ENCODE measurements around the gene TMED9. TPM values are rescaled to one million over a fixed set of nuclear protein-coding genes. Genes with fewer than 3 reads are reported as not detected.

Gene TMED9
- 100 to 1,000 TPM in 1 of 3 donors, 10 to 100 TPM in 2; 91.2 to 114 (median 94.4) TPM for total RNA-seq
- 47.0 TPM for total RNA-seq (2013)

DNA sequence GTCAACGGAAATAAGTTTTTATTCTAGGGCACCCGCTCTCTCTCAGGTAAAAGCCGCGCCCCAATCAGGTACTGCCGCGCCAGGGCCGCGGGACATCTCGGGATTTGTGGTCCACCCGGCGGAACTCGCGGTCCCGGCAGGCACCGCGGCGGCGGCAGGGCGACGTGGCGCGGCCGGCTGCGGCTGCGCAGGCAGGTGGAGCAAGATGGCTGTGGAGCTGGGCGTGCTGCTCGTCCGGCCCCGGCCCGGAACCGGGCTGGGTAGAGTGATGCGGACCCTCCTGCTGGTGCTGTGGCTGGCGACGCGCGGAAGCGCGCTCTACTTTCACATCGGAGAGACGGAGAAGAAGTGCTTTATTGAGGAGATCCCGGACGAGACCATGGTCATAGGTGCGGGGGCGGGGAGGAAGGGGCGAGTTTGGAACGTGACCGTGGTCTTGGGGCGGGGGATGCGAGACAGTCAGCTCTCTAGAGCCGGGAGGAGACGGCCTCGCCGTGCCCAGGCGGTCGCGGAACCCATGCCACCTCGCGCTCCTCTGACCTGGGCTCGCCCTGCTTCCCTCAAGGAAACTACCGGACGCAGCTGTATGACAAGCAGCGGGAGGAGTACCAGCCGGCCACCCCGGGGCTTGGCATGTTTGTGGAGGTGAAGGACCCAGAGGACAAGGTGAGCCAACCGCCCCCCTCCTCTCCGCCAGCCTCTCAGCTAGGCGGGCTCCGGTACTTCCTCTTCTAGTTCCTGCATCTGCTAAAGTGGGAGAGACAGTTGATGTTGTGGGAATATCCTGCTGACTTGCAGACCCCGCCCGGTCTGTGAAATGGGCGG, at the start of gene TMED9:
TSS of gene TMED9 (plus strand) at position 194 of the 825 bp plus-strand sequence. CDS start at position 206, 12 bp downstream.
- peak within 1 kb of the TSS; percentile 89 to 90 for H3K27ac Mint-ChIP-seq
- ATAC-seq (peak; percentile 97 to 99 (median 98)), DNase-seq (peak; percentile 82 to 92)
- peak within 1 kb of the TSS; percentile 70 for H3K27ac ChIP-seq (ENCODE audit: low read length)
- peak within 1 kb of the TSS; percentile 90 for H3K4me3 ChIP-seq (ENCODE audit: low read length)
- peaks cover 19% of the 10 kb centered on the region for H3K4me1 ChIP-seq (ENCODE audit: control insufficient read depth, insufficient read depth, low read length)
- peaks cover 24 to 31% of the 10 kb centered on the region in 2 donors for H3K4me1 Mint-ChIP-seq
- peaks cover 5% of the 10 kb centered on the region for H3K36me3 Mint-ChIP-seq
- H3K27me3 Mint-ChIP-seq (ENCODE audit: low read depth in 2 of 2) = peaks cover 6 to 11% of the 10 kb centered on the region in 2 donors
- H3K4me3 Mint-ChIP-seq = peak within 1 kb of the TSS; percentile 99
- no peaks in the 10 kb centered on the region for H3K9me3 ChIP-seq (ENCODE audit: control insufficient read depth, insufficient read depth, low read length)
- WGBS (ENCODE audit: insufficient coverage) = under 1% methylated on average over 64 of the region's 71 CpGs
- no peaks in the 10 kb centered on the region for H3K9me3 Mint-ChIP-seq
- intact Hi-C loops (cut with micrococcal nuclease) = no loop called here
- H3K27me3 ChIP-seq (ENCODE audit: control insufficient read depth, insufficient read depth, low read length) = no peaks in the 10 kb centered on the region
- TF ChIP-seq, protein P1, sequence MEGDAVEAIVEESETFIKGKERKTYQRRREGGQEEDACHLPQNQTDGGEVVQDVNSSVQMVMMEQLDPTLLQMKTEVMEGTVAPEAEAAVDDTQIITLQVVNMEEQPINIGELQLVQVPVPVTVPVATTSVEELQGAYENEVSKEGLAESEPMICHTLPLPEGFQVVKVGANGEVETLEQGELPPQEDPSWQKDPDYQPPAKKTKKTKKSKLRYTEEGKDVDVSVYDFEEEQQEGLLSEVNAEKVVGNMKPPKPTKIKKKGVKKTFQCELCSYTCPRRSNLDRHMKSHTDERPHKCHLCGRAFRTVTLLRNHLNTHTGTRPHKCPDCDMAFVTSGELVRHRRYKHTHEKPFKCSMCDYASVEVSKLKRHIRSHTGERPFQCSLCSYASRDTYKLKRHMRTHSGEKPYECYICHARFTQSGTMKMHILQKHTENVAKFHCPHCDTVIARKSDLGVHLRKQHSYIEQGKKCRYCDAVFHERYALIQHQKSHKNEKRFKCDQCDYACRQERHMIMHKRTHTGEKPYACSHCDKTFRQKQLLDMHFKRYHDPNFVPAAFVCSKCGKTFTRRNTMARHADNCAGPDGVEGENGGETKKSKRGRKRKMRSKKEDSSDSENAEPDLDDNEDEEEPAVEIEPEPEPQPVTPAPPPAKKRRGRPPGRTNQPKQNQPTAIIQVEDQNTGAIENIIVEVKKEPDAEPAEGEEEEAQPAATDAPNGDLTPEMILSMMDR (IDR thresholded peaks at IDR 0.05) = no peak
- peaks cover 31% of the 10 kb centered on the region for H3K36me3 ChIP-seq (ENCODE audit: control insufficient read depth, insufficient read depth, low read length)

GRCh38 chr5:177542816-177543465, 49.1 kb upstream of the TMED9 start:
- peaks cover 31 to 33% of the 10 kb centered on the region in 2 donors for H3K4me1 Mint-ChIP-seq
- peak overlapping the region in 1 of 2 donors; percentile 2 for H3K27ac Mint-ChIP-seq
- no peak overlapping the region for H3K27ac ChIP-seq (ENCODE audit: low read length)

DNA sequence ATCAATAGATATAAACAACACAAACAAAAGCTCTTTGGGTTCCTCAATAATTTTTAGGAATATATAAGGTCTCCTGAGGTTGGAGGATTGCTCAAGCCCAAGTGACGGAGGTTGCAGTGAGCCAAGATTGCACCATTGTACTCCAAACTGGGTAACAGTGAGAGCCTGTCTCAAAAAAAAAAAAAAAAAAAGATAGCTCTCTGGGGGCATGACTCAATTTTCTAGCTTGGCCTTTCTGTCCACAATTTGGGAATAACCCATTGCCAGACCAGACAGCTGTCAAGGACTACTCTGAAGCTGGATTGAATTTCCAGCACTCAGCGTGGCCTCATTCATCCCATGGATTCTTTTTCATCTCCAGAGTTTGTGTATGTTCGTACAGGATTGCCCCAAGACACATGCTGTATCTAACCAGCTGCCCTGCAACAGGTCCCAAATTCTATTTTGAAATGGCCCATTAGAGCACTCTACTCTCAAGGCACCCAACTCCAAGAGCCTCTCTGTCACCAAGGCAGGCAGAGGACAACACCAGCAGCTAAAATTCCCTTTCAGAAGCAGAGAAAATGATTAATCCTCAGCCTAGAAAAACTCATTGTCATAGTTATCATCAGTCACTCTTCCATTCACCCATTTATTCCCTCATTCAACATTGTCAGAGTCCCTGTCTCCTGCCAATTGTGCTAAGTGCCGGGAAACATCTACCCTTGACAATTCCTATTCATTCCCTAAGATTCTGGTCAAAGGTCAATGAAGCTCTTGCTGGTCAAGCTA, 46.3 kb upstream of the TMED9 start:
- peaks cover 35 to 36% of the 10 kb centered on the region in 2 donors for H3K4me1 Mint-ChIP-seq
- H3K9me3 Mint-ChIP-seq = no peaks in the 10 kb centered on the region
- no peaks in the 10 kb centered on the region for H3K27me3 Mint-ChIP-seq (ENCODE audit: low read depth in 2 of 2)
- no peak overlapping the region for H3K27ac Mint-ChIP-seq
- DNase-seq (no peak), ATAC-seq (no peak)
- Histone ChIP-seq H3K27me3 (ENCODE audit: control insufficient read depth, insufficient read depth, low read length) (no peaks in the 10 kb centered on the region), H3K4me1 (ENCODE audit: control insufficient read depth, insufficient read depth, low read length) (no peaks in the 10 kb centered on the region), H3K4me3 (ENCODE audit: low read length) (no peak overlapping the region), H3K27ac (ENCODE audit: low read length) (no peak overlapping the region), H3K9me3 (ENCODE audit: control insufficient read depth, insufficient read depth, low read length) (no peaks in the 10 kb centered on the region), H3K36me3 (ENCODE audit: control insufficient read depth, insufficient read depth, low read length) (no peaks in the 10 kb centered on the region)
- intact Hi-C loops (cut with micrococcal nuclease) = no loop called here
- TF ChIP-seq, protein P1 (IDR thresholded peaks at IDR 0.05) = no peak
- no peak overlapping the region for H3K4me3 Mint-ChIP-seq
- H3K36me3 Mint-ChIP-seq = no peaks in the 10 kb centered on the region
- WGBS (ENCODE audit: insufficient coverage) = 96% methylated on average over 4 of the region's 4 CpGs

More at GRCh38 chr5:177542816-177543465, 49.1 kb upstream of the TMED9 start:
- no peak overlapping the region for H3K4me3 Mint-ChIP-seq
- no peak for ATAC-seq
- Histone ChIP-seq H3K9me3 (ENCODE audit: control insufficient read depth, insufficient read depth, low read length) (no peaks in the 10 kb centered on the region), H3K27me3 (ENCODE audit: control insufficient read depth, insufficient read depth, low read length) (no peaks in the 10 kb centered on the region), H3K4me3 (ENCODE audit: low read length) (no peak overlapping the region), H3K4me1 (ENCODE audit: control insufficient read depth, insufficient read depth, low read length) (no peaks in the 10 kb centered on the region), H3K36me3 (ENCODE audit: control insufficient read depth, insufficient read depth, low read length) (peaks cover 12% of the 10 kb centered on the region)
- no peaks in the 10 kb centered on the region for H3K9me3 Mint-ChIP-seq
- H3K27me3 Mint-ChIP-seq (ENCODE audit: low read depth in 2 of 2) = no peaks in the 10 kb centered on the region
- 98% methylated on average over 4 of the region's 4 CpGs for WGBS (ENCODE audit: insufficient coverage)
- TF ChIP-seq, protein P1 (IDR thresholded peaks at IDR 0.05) = no peak
- no peak for DNase-seq
- intact Hi-C loops (cut with micrococcal nuclease) = no loop called here
- no peaks in the 10 kb centered on the region for H3K36me3 Mint-ChIP-seq
